HG03060 (cell line): ENCODE results near the gene CLEC10A.
"Not testable (repeated sequence)": the region's sequence is repeated elsewhere in the genome, so short reads cannot be mapped to it uniquely, and the experiment has no call there.

Experiments used
- ATAC-seq: cut with Tn5 transposase; IDR thresholded peaks from one replicate; pipeline ENCODE4 v1.9.1; 2021; ENCODE audit warnings: low read depth, moderate number of reproducible peaks; ENCODE audit not compliant: unreplicated experiment

Gene CLEC10A

GRCh38 chr17:7079581-7080455 lies at the start of gene CLEC10A:
CLEC10A (minus strand) TSS chr17:7080251; CDS start chr17:7078812, 1,439 bp downstream.
- no peak for ATAC-seq

- no peak for ATAC-seq
Observed at GRCh38 chr17:7129311-7129710, 49.3 kb upstream of the CLEC10A start.

GRCh38 chr17:7128160-7128559 lies 48.1 kb upstream of the CLEC10A start:
- ATAC-seq, result no peak

- ATAC-seq, result not testable (repeated sequence)
Observed at GRCh38 chr17:7127501-7127900, 47.5 kb upstream of the CLEC10A start.

GRCh38 chr17:7126386-7126785 lies 46.3 kb upstream of the CLEC10A start:
- not testable (repeated sequence) for ATAC-seq

- ATAC-seq, result no peak
Observed at GRCh38 chr17:7124923-7125322, 44.9 kb upstream of the CLEC10A start.

GRCh38 chr17:7123844-7124243 lies 43.8 kb upstream of the CLEC10A start:
- ATAC-seq, result no peak

GRCh38 chr17:7122381-7122780 lies 42.3 kb upstream of the CLEC10A start:
- no peak for ATAC-seq

GRCh38 chr17:7120635-7121034 lies 40.6 kb upstream of the CLEC10A start:
- ATAC-seq, result not testable (repeated sequence)

- no peak for ATAC-seq
Observed at GRCh38 chr17:7120123-7120522, 40.1 kb upstream of the CLEC10A start.

GRCh38 chr17:7119314-7119713 lies 39.3 kb upstream of the CLEC10A start:
- no peak for ATAC-seq

GRCh38 chr17:7114875-7115614 lies 35.0 kb upstream of the CLEC10A start:
- ATAC-seq, result no peak

- ATAC-seq, result no peak
Observed at GRCh38 chr17:7114241-7114874, 34.3 kb upstream of the CLEC10A start, which contains the start of gene ASGR2. ASGR2 (minus strand) TSS chr17:7114822; CDS start chr17:7114240, 582 bp downstream.

- ATAC-seq, result no peak
Observed at GRCh38 chr17:7113273-7114071, 33.4 kb upstream of the CLEC10A start.

- no peak for ATAC-seq
Observed at GRCh38 chr17:7112510-7113108, 32.6 kb upstream of the CLEC10A start.

GRCh38 chr17:7111784-7112509 lies 31.9 kb upstream of the CLEC10A start:
- ATAC-seq, result no peak

- no peak for ATAC-seq
Observed at GRCh38 chr17:7110617-7111306, 30.7 kb upstream of the CLEC10A start.

GRCh38 chr17:7109461-7110322 lies 29.6 kb upstream of the CLEC10A start:
- no peak for ATAC-seq
